Occipital lobe (tissue), 2 donors: Measurements from ENCODE around the gene SCAPER. TPM values are rescaled to one million over a fixed set of nuclear protein-coding genes. Genes with fewer than 3 reads are reported as not detected.
"Not testable (repeated sequence)": the region's sequence is repeated elsewhere in the genome, so short reads cannot be mapped to it uniquely, and the experiment has no call there.

Source experiments
- DNase-seq: peaks from one replicate; lab custom pipeline; 2025; lab: John Stamatoyannopoulos, UW
- total RNA-seq: library from RNA; depleted of rRNA; stranded (reverse); fragments of >200 nt; gene quantifications from one replicate; pipeline ENCODE4 v1.2.3, GENCODE V29; 2014

The SCAPER gene
- total RNA-seq, 1 donor from 2014 or later, result 80.0 TPM

- DNase-seq, result no peak
Measured at GRCh38 chr15:76776969-76777368, 128.2 kb downstream of the SCAPER start.

GRCh38 chr15:76776480-76776879, 128.7 kb downstream of the SCAPER start:
- no peak for DNase-seq

- DNase-seq, result no peak
Measured at GRCh38 chr15:76773234-76773633, 131.9 kb downstream of the SCAPER start.

GRCh38 chr15:76772776-76773175, 132.4 kb downstream of the SCAPER start:
- no peak for DNase-seq

GRCh38 chr15:76764004-76764403, 141.1 kb downstream of the SCAPER start:
- DNase-seq, result no peak

- DNase-seq, result no peak
Measured at GRCh38 chr15:76763554-76763953, 141.6 kb downstream of the SCAPER start.

- DNase-seq, result no peak
Measured at GRCh38 chr15:76756381-76756780, 148.8 kb downstream of the SCAPER start.

GRCh38 chr15:76753771-76754170, 151.4 kb downstream of the SCAPER start:
- no peak for DNase-seq

GRCh38 chr15:76753131-76753530, 152.0 kb downstream of the SCAPER start:
- DNase-seq, result no peak

- DNase-seq, result no peak
Measured at GRCh38 chr15:76752549-76752948, 152.6 kb downstream of the SCAPER start.

GRCh38 chr15:76737573-76737972, 167.6 kb downstream of the SCAPER start:
- no peak for DNase-seq

GRCh38 chr15:76732321-76732720, 172.8 kb downstream of the SCAPER start:
- DNase-seq, result not testable (repeated sequence)

- DNase-seq, result no peak
Measured at GRCh38 chr15:76730262-76730661, 174.9 kb downstream of the SCAPER start.

- no peak for DNase-seq
Measured at GRCh38 chr15:76718863-76719262, 186.3 kb downstream of the SCAPER start.

- no peak for DNase-seq
Measured at GRCh38 chr15:76714950-76715349, 190.2 kb downstream of the SCAPER start.

GRCh38 chr15:76711351-76711827, 193.8 kb downstream of the SCAPER start:
- DNase-seq, result no peak

GRCh38 chr15:76704032-76704431, 201.1 kb downstream of the SCAPER start:
- not testable (repeated sequence) for DNase-seq

GRCh38 chr15:76696840-76697239, 208.3 kb downstream of the SCAPER start:
- no peak for DNase-seq

- not testable (repeated sequence) for DNase-seq
Measured at GRCh38 chr15:76692546-76692945, 212.6 kb downstream of the SCAPER start.

GRCh38 chr15:76687592-76687991, 217.5 kb downstream of the SCAPER start:
- DNase-seq, result not testable (repeated sequence)

GRCh38 chr15:76684002-76684401, 221.1 kb downstream of the SCAPER start:
- no peak for DNase-seq

GRCh38 chr15:76682833-76683232, 222.3 kb downstream of the SCAPER start:
- DNase-seq, result no peak

GRCh38 chr15:76682259-76682658, 222.9 kb downstream of the SCAPER start:
- DNase-seq, result no peak

GRCh38 chr15:76678766-76679165, 226.4 kb downstream of the SCAPER start:
- no peak for DNase-seq
